K562 (cell line): ENCODE measurements around the gene CCL5. TPM values are rescaled to one million over a fixed set of nuclear protein-coding genes. Genes with fewer than 3 reads are reported as not detected.

Experiments
- ATAC-seq: fragments of 200-7000 bp; cut with Tn5 transposase; 3 replicates; pipeline ENCODE4 v1.9.1; 2020; ENCODE audit warnings: moderate library complexity
- BruUV-seq: library from RNA; stranded (reverse); fragments of 400-500 nt; replicated peaks from 2 replicates; lab custom pipeline; 2021; lab: Mats Ljungman, UMichigan
- CTCF ChIA-PET: fragments of 300-600 bp; formaldehyde crosslinking; extraction: SDS; loops from one replicate; lab custom pipeline; 2021; ENCODE audit warnings: low intra/inter-chr PET ratio; lab: Yijun Ruan, JAX
- POLR2A ChIA-PET: fragments of 300-600, 350-650 bp; sonication (Branson Sonifier 250); formaldehyde crosslinking; extraction: SDS; loops from one replicate; lab custom pipeline; 2021; ENCODE audit warnings: antibody characterized with exemption, inconsistent platforms; lab: Yijun Ruan, JAX
- DNase-seq, 4 experiments: peaks; one replicate each; pipeline versions ENCODE4 v3.0.0 to v3.0.0-alpha.2; 2011 to 2018; ENCODE audit warnings: low spot score in 3 of 4, mixed read lengths in 3 of 4; ENCODE audit errors: extremely low read depth in 1 of 4
- FAIRE-seq: peaks from 2 replicates; lab custom pipeline; 2011; peaks lifted over from hg19 to GRCh38; lab: Jason Lieb, UNC
- H2AFZ ChIP-seq: 2 replicates; pipeline ENCODE4 v1.6.0; 2011; ENCODE audit warnings: low read depth, low read length, control low read depth, inconsistent platforms
- H3K27ac ChIP-seq: fragments of 200-600 bp; 3 replicates; pipeline ENCODE4 v1.8.0; 2011; ENCODE audit warnings: low read depth, mild to moderate bottlenecking, control low read depth, inconsistent platforms, low read length, moderate library complexity, mixed read lengths; ENCODE audit errors: extremely low read depth
- H3K27me3 ChIP-seq, 2 experiments: fragments of 300-600 bp in 1 of 2; 2 replicates in 1 of 2; 3 replicates in 1 of 2; pipeline versions ENCODE4 v1.6.0 to v1.8.0; 2011; ENCODE audit warnings: inconsistent platforms in 2 of 2, low read length in 2 of 2, mild to moderate bottlenecking in 1 of 2, mixed read lengths in 1 of 2, moderate library complexity in 1 of 2; ENCODE audit not compliant: control insufficient read depth in 2 of 2, insufficient read depth in 2 of 2
- H3K36me3 ChIP-seq: fragments of 300-600 bp; 3 replicates; pipeline ENCODE4 v1.8.0; 2011; ENCODE audit warnings: mild to moderate bottlenecking, low read length, inconsistent platforms; ENCODE audit not compliant: control insufficient read depth, insufficient read depth
- H3K4me1 ChIP-seq, 2 experiments: fragments of 200-600 bp in 1 of 2; replicated peaks in 1 of 2; 2 replicates in 1 of 2; 3 replicates in 1 of 2; pipeline versions ENCODE4 v1.5.1 to v1.8.0; 2011; ENCODE audit warnings: inconsistent platforms in 2 of 2, low read length in 2 of 2, mild to moderate bottlenecking in 1 of 2, mixed read lengths in 1 of 2, moderate library complexity in 1 of 2; ENCODE audit not compliant: control insufficient read depth in 2 of 2, insufficient read depth in 2 of 2
- H3K4me2 ChIP-seq: 2 replicates; pipeline ENCODE4 v1.6.1; 2011; ENCODE audit warnings: low read length, control low read depth, inconsistent platforms, mixed read lengths; ENCODE audit not compliant: insufficient read depth
- H3K4me3 ChIP-seq: fragments of 200-600 bp; sonication (generic), shearing (Covaris generic); 2 replicates; pipeline ENCODE4 v1.5.1; 2016; ENCODE audit warnings: control low read depth, inconsistent platforms
- H3K79me2 ChIP-seq: fragments of 200-600 bp; 3 replicates; pipeline ENCODE4 v1.8.0; 2011; ENCODE audit warnings: low read length, inconsistent platforms; ENCODE audit not compliant: control insufficient read depth, insufficient read depth
- H3K9ac ChIP-seq, 2 experiments: 2 replicates each; pipeline versions ENCODE4 v1.6.0 to v1.6.1; 2011; ENCODE audit warnings: low read depth in 2 of 2, low read length in 2 of 2, control low read depth in 1 of 2, inconsistent platforms in 1 of 2, mild to moderate bottlenecking in 1 of 2, mixed read lengths in 1 of 2; ENCODE audit not compliant: insufficient read depth in 1 of 2
- H3K9me1 ChIP-seq: one replicate; pipeline ENCODE4 v1.6.0; 2011; ENCODE audit warnings: inconsistent platforms, mild to moderate bottlenecking, low read length, moderate library complexity; ENCODE audit not compliant: control insufficient read depth, insufficient read depth
- H3K9me3 ChIP-seq: replicated peaks from 2 replicates; pipeline ENCODE4 v1.5.1; 2011; ENCODE audit warnings: low read depth, low read length, inconsistent platforms; ENCODE audit not compliant: control insufficient read depth, insufficient read depth
- H4K20me1 ChIP-seq: replicated peaks from 2 replicates; pipeline ENCODE4 v1.6.1; 2011; ENCODE audit warnings: low read length, inconsistent platforms, mixed read lengths; ENCODE audit not compliant: control insufficient read depth, insufficient read depth
- BACH1 ChIP-seq: fragments of 200-800 bp; sonication (Bioruptor generic); IDR thresholded peaks from 2 replicates; pipeline ENCODE4 v1.6.1; 2016; ENCODE audit warnings: missing genetic modification characterization, missing compliant biosample characterization
- CC2D1A ChIP-seq: fragments of 450-650 bp; IDR thresholded peaks from 2 replicates; pipeline ENCODE4 v1.6.1; 2017; ENCODE audit warnings: mild to moderate bottlenecking
- PPARD ChIP-seq: fragments of 250-450 bp; sonication (Bioruptor Pico); IDR thresholded peaks from 2 replicates; pipeline ENCODE4 v1.8.0; 2022; ENCODE audit warnings: inconsistent platforms, mild to moderate bottlenecking, moderate library complexity
- RNF219 ChIP-seq: fragments of 250-450 bp; sonication (Bioruptor Pico); IDR thresholded peaks from 2 replicates; pipeline ENCODE4 v1.5.0; 2022; ENCODE audit warnings: mild to moderate bottlenecking
- TGIF2 ChIP-seq: sonication (generic); formaldehyde crosslinking; IDR thresholded peaks from 2 replicates; pipeline ENCODE4 v1.8.1; 2022; ENCODE audit warnings: mild to moderate bottlenecking, missing genetic modification reagents, moderate library complexity
- ZBED1 ChIP-seq: IDR thresholded peaks from 2 replicates; pipeline ENCODE4 v1.6.1; 2014
- ZKSCAN8 ChIP-seq: fragments of 200-800 bp; sonication (Bioruptor generic); IDR thresholded peaks from 2 replicates; pipeline ENCODE4 v1.6.1; 2016; ENCODE audit warnings: missing genetic modification characterization, missing compliant biosample characterization
- ZNF124 ChIP-seq: sonication (generic); formaldehyde crosslinking; IDR thresholded peaks from 2 replicates; pipeline ENCODE4 v1.8.1; 2022; ENCODE audit warnings: missing genetic modification reagents
- ZNF445 ChIP-seq: fragments of 250-450 bp; sonication (Bioruptor Pico); IDR thresholded peaks from 2 replicates; pipeline ENCODE4 v1.4.0; 2020; ENCODE audit warnings: low read depth, mild to moderate bottlenecking, moderate library complexity
- WGBS: fragments of 100-300 bp; shearing (Covaris generic); methylation state at CpG from one replicate; pipeline ENCODE4 v1.1.6; 2016; ENCODE audit warnings: low coverage, mixed read lengths; ENCODE audit not compliant: insufficient coverage; ENCODE audit errors: missing lambda C conversion rate; 5-methylcytosine and 5-hydroxymethylcytosine counted together
- in situ Hi-C: fragments of 300-500 bp; cut with MboI; formaldehyde crosslinking; loops from 4 replicates; pipeline ENCODE4 v1.15.0; 2018; ENCODE audit warnings: inconsistent platforms, mixed read lengths
- intact Hi-C: fragments of 100-400 bp; cut with micrococcal nuclease; formaldehyde crosslinking; loops from 2 replicates; pipeline ENCODE4 v1.14.2; 2022
- polyA plus RNA-seq, 8 experiments: library from polyadenylated mRNA; depleted of rRNA in 4 of 8; stranded (reverse) in 5 of 8; unstranded in 3 of 8; fragments of >200 nt; fragmentation: Nextera tagmentation in 2 of 8; fragmentation: Illumina TruSeq in 1 of 8; extraction: Ambion mirVana in 2 of 8; extraction: Trizol in 1 of 8; gene quantifications; 2 replicates each; pipeline versions ENCODE4 v1.2.1 to v1.2.3, GENCODE V29; 2011 to 2014; ENCODE audit warnings: inconsistent platforms in 1 of 8, missing spikeins in 1 of 8
- total RNA-seq, 7 experiments: library from RNA; depleted of rRNA in 6 of 7; stranded (reverse); fragments of >200 nt in 6 of 7; fragmentation: Illumina TruSeq in 2 of 7; extraction: Trizol in 2 of 7; gene quantifications; 2 replicates each; pipeline versions ENCODE4 v1.2.1 to v1.2.3, GENCODE V29; 2011 to 2021; ENCODE audit warnings: low replicate concordance in 1 of 7
- TF ChIP-seq, protein P1 (sequence below): fragments of 450-650 bp; conservative IDR thresholded peaks from 2 replicates; pipeline ENCODE4 v1.6.1; 2016; ENCODE audit warnings: missing genetic modification characterization, low read depth, mild to moderate bottlenecking, missing compliant biosample characterization, moderate library complexity
- TF ChIP-seq, protein P2 (sequence below): fragments of 250-450 bp; sonication (Bioruptor Pico); IDR thresholded peaks from 2 replicates; pipeline ENCODE4 v1.4.0; 2020; ENCODE audit warnings: mild to moderate bottlenecking
- TF ChIP-seq, protein P3 (sequence below): sonication (generic); formaldehyde crosslinking; IDR thresholded peaks from 2 replicates; pipeline ENCODE4 v1.8.0; 2022; ENCODE audit warnings: missing genetic modification reagents, mild to moderate bottlenecking, borderline replicate concordance

Gene CCL5
- total and polyA plus RNA-seq, 9 of the 15 experiments (the other 6 are each of a cell fraction or from before 2014, with no cell fraction given), result 0.18 to 0.59 (median 0.45) TPM; not detected in 1

DNA sequence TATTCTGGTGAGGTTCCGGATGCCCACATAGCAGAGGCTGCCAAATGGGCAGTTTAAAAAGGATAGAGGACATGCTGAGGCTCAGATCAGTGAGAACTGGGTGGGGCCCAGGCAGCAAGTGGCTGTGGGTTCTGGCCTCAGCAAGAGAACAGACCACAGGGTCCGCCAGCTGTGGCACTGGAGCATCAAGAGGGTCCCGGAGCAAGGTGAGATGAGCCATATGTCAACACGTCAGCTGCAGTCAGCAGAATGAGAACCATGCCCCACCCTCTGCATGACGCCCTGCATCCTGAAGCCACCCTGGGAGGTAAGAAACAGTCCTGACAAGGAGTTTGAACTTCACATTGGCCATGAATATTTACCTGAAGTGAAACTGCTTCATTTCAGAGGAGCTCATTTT is 20.1 kb upstream of the CCL5 start:
- TF ChIP-seq RNF219 (CRISPR knock-in tag) (no peak), ZKSCAN8 (CRISPR knock-in tag) (no peak), PPARD (CRISPR knock-in tag) (no peak), ZNF124 (CRISPR knock-in tag) (no peak), ZNF445 (CRISPR knock-in tag) (no peak), BACH1 (tag) (no peak), CC2D1A (no peak), TGIF2 (CRISPR knock-in tag) (no peak), ZBED1 (no peak)
- TF ChIP-seq, protein P1, sequence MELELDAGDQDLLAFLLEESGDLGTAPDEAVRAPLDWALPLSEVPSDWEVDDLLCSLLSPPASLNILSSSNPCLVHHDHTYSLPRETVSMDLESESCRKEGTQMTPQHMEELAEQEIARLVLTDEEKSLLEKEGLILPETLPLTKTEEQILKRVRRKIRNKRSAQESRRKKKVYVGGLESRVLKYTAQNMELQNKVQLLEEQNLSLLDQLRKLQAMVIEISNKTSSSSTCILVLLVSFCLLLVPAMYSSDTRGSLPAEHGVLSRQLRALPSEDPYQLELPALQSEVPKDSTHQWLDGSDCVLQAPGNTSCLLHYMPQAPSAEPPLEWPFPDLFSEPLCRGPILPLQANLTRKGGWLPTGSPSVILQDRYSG, result no peak
- TF ChIP-seq, protein P2, sequence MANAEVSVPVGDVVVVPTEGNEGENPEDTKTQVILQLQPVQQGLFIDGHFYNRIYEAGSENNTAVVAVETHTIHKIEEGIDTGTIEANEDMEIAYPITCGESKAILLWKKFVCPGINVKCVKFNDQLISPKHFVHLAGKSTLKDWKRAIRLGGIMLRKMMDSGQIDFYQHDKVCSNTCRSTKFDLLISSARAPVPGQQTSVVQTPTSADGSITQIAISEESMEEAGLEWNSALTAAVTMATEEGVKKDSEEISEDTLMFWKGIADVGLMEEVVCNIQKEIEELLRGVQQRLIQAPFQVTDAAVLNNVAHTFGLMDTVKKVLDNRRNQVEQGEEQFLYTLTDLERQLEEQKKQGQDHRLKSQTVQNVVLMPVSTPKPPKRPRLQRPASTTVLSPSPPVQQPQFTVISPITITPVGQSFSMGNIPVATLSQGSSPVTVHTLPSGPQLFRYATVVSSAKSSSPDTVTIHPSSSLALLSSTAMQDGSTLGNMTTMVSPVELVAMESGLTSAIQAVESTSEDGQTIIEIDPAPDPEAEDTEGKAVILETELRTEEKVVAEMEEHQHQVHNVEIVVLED (CRISPR knock-in tag), result no peak
- TF ChIP-seq, protein P3, sequence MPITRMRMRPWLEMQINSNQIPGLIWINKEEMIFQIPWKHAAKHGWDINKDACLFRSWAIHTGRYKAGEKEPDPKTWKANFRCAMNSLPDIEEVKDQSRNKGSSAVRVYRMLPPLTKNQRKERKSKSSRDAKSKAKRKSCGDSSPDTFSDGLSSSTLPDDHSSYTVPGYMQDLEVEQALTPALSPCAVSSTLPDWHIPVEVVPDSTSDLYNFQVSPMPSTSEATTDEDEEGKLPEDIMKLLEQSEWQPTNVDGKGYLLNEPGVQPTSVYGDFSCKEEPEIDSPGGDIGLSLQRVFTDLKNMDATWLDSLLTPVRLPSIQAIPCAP (CRISPR knock-in tag), result no peak
- H3K4me3 ChIP-seq, result no peak overlapping the region
- DNase-seq (no peak), FAIRE-seq (no peak), ATAC-seq (peak; percentile 37)
- BruUV-seq, result no TSS peak
- ChIA-PET CTCF (no interaction called here), POLR2A (interaction anchor here (1.2 kb wide), 1 partner anchor 12 kb away, joined by 6 read pairs; no protein-coding TSS in a partner anchor)
- intact Hi-C loops (no loop called here), in situ Hi-C loops (no loop called here)
- H3K27ac ChIP-seq, result no peak overlapping the region
- no peaks in the 10 kb centered on the region for H3K36me3 ChIP-seq
- peak overlapping the region; percentile 44; the same call in 1 of the 2 replicates for H3K4me2 ChIP-seq
- no peaks in the 10 kb centered on the region for H3K9me3 ChIP-seq
- no peaks in the 10 kb centered on the region for H3K9me1 ChIP-seq
- 50% methylated on average over 5 of the region's 5 CpGs for WGBS
- H4K20me1 ChIP-seq, result no peaks in the 10 kb centered on the region
- H3K4me1 ChIP-seq, result peaks cover 9 to 27% of the 10 kb centered on the region in 2 experiments; a peak in 4 of 5 replicates
- no peaks in the 10 kb centered on the region for H3K79me2 ChIP-seq
- H3K27me3 ChIP-seq, result no peaks in the 10 kb centered on the region
- H3K9ac ChIP-seq, result peak overlapping the region in 1 of 2 experiments; percentile 42; a peak in 1 of 4 replicates
- peak overlapping the region; percentile 74 for H2AFZ ChIP-seq
